AG08395 (cell line): ENCODE measurements around the gene DOCK4.
A peak's percentile ranks its signal among the peaks of the same experiment; 100 is the strongest.
"Not testable (repeated sequence)": the region's sequence is repeated elsewhere in the genome, so short reads cannot be mapped to it uniquely, and the experiment has no call there.

ENCODE experiments used
- DNase-seq: peaks from one replicate; pipeline ENCODE4 v3.0.0; 2012; ENCODE audit warnings: mixed read lengths, low spot score

The DOCK4 gene

GRCh38 chr7:111953611-111954010 is 252.6 kb downstream of the DOCK4 start:
- no peak for DNase-seq

- no peak for DNase-seq
Observed at GRCh38 chr7:111952783-111953182, 253.4 kb downstream of the DOCK4 start.

- no peak for DNase-seq
Observed at GRCh38 chr7:111951052-111951451, 255.1 kb downstream of the DOCK4 start.

GRCh38 chr7:111942450-111943081 is 263.6 kb downstream of the DOCK4 start:
- no peak for DNase-seq

- no peak for DNase-seq
Observed at GRCh38 chr7:111937163-111937562, 269.0 kb downstream of the DOCK4 start.

GRCh38 chr7:111933609-111934008 is 272.6 kb downstream of the DOCK4 start:
- peak; percentile 75 for DNase-seq

GRCh38 chr7:111931958-111932357 is 274.2 kb downstream of the DOCK4 start:
- no peak for DNase-seq

- DNase-seq = no peak
Observed at GRCh38 chr7:111931016-111931517, 275.1 kb downstream of the DOCK4 start.

GRCh38 chr7:111929264-111929663 is 276.9 kb downstream of the DOCK4 start:
- DNase-seq = no peak

GRCh38 chr7:111927353-111928019 is 278.7 kb downstream of the DOCK4 start:
- DNase-seq = no peak

- DNase-seq = no peak
Observed at GRCh38 chr7:111920329-111920728, 285.9 kb downstream of the DOCK4 start.

- DNase-seq = peak; percentile 42
Observed at GRCh38 chr7:111919631-111920179, 286.5 kb downstream of the DOCK4 start.

- DNase-seq = no peak
Observed at GRCh38 chr7:111919164-111919563, 287.0 kb downstream of the DOCK4 start.

GRCh38 chr7:111918461-111918860 is 287.7 kb downstream of the DOCK4 start:
- no peak for DNase-seq

GRCh38 chr7:111917404-111917803 is 288.8 kb downstream of the DOCK4 start:
- not testable (repeated sequence) for DNase-seq

- no peak for DNase-seq
Observed at GRCh38 chr7:111914291-111914690, 291.9 kb downstream of the DOCK4 start.

GRCh38 chr7:111911166-111911961 is 294.8 kb downstream of the DOCK4 start:
- DNase-seq = no peak

- no peak for DNase-seq
Observed at GRCh38 chr7:111910656-111911055, 295.5 kb downstream of the DOCK4 start.

GRCh38 chr7:111908673-111909072 is 297.5 kb downstream of the DOCK4 start:
- DNase-seq = not testable (repeated sequence)

GRCh38 chr7:111903797-111904196 is 302.4 kb downstream of the DOCK4 start:
- no peak for DNase-seq

- no peak for DNase-seq
Observed at GRCh38 chr7:111903016-111903415, 303.2 kb downstream of the DOCK4 start.

- DNase-seq = no peak
Observed at GRCh38 chr7:111900283-111900682, 305.9 kb downstream of the DOCK4 start.

- DNase-seq = no peak
Observed at GRCh38 chr7:111895049-111895448, 311.1 kb downstream of the DOCK4 start.
